NCI-H1694 (cell line): ENCODE measurements around the gene PSMD5.

ENCODE experiments used
- DNase-seq: peaks from one replicate; lab custom pipeline; 2025; lab: John Stamatoyannopoulos, UW

PSMD5 gene

DNA sequence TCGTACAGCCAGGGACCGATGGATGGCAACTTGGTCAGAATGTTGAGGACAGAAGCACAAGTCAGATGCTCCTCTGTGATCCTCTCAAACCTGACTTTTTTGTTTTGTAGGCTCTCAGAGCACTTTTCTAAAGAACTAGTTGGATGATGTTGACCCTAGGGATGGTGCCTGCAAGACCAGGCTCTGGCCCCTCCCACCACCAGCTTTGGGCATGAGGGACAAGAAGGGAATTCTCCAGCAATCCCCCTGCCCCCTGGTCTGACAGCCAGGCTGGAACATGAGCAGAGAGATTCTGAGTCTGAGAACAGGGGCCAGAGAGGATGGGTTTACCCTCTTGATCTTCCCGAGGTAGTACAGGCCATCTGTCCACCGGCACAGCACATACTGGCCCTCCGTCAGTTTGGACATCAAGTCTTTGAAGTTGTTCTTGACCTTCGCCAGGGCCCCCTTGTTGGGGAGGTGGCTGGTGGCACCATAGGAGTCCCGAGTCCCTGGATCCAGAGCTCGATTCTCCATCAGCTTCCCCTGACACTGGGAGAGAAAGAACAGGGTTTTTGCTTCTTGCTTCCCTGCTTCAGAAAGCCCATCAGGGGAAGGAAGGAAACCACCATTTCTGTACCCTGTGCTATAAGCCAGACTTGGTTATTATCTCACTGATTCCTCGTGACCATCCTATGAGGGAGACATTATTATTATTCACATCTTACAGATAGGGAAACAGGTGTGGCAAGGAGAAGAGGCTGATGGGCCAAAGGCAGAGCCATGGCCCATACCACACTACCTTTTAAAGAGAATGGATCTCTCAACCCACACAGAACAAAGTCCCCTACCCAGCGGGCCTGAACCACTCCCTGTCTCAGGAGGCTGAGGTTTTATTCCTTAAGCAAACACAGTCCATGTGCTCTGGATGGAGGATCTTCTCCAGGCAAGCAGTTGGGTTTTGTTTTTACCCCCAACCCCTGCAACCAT lies 31.8 kb upstream of the PSMD5 start:
- no peak for DNase-seq

DNA sequence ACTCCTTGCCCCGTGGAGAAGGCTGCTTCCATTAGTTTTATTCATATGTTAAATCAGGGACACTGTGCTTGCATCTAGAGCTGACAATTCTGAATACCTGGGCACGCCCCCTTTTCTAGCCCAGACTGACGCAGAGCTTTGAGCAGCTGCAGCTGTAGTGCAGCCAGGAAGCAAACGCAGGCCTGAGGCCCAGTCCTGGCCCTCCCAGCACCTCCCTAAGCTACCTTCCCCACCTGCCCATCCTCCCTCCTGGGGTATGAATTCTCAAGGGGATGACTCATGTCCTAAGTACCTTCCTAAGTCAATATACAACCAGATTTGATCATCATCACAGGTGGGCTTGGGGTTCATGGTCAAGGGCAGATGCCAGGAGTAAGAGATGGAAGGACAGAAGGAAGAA lies 30.8 kb upstream of the PSMD5 start:
- DNase-seq: no peak

DNA sequence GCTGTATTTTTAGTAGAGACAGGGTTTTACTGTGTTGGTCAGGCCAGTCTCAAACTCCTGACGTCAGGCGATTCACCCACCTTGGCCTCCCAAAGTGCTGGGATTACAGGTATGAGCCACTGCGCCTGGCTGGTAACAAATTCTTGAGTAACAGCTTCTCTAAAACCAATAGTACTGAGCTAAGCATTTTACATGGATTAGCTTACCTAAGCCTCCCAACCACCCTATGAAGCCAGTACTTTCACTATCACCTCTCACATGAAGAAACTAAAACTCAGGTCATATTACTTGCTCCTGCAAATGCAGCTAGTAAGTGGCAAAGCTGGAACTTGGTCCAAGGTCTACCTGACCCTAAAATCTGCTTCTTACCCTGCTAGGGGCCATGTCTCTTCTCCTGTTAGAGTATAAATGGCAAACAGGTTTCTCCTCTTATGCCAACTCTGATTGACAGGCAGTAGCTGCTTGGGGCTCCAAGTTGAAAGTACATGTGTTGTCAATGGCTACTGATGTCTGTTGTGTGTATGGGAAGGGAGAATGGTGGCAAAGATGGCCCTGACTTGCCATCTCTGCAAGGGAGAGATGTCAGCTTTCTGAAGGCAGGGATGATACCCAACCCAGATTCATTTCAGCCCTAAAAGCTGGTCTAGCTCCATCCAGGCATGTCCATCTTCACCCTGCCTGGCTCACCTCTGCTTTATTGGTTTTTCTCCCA lies 30.2 kb upstream of the PSMD5 start:
- DNase-seq: no peak

DNA sequence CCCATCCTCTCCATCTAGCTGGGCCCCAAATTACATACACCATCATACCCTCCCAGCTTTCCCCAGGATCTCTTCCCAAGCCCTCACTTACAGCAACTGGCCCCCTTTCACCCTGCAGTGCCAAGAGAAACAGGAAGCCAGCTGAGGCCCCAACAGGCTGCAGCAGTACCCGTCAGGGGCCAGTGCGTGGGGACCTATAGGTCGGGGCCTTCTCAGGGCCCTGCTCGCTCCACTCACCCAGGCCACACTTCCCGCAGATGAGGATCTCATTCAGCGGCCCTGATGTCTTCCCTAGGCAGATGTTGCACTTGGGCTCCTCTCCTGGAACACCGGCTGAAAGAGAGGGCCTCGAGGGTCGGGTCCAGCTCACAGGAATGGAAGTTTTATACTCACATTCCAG lies 27.5 kb upstream of the PSMD5 start:
- no peak for DNase-seq

DNA sequence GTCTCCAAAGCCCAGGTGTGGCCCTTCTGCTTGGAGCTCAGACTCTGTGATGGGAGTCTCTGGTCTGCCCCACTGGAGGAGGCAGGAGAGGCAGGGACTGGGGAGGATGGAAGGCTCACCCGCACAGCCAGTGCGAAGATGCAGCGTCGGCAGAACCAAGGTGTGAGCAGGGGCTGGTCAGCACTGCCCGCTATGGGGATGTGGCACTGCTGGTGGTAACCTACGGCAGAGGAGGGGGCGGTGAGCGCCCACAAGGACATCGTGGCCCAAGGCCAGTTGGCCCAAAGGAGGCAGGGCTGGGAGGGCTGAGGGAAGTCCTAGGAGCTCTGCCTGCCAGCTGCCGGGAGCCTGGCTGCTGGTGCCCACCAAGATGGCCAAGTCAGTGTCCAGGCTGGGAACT lies 27.0 kb upstream of the PSMD5 start:
- no peak for DNase-seq

DNA sequence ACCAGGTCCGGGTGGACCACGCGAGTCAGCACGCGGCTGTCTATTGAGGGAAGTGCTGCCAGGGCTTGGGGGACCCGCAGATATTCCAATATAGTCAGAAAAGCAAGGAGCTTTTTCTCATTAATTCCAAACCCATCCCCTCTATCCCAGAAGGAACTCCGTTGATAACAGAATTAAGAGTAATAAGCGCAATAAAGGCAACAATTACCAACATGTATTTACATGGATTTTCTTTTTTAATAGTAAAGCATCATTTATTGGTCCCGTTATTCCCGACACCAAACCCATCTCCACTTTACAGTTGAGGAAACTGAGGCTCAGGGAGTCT lies 26.6 kb upstream of the PSMD5 start:
- no peak for DNase-seq

DNA sequence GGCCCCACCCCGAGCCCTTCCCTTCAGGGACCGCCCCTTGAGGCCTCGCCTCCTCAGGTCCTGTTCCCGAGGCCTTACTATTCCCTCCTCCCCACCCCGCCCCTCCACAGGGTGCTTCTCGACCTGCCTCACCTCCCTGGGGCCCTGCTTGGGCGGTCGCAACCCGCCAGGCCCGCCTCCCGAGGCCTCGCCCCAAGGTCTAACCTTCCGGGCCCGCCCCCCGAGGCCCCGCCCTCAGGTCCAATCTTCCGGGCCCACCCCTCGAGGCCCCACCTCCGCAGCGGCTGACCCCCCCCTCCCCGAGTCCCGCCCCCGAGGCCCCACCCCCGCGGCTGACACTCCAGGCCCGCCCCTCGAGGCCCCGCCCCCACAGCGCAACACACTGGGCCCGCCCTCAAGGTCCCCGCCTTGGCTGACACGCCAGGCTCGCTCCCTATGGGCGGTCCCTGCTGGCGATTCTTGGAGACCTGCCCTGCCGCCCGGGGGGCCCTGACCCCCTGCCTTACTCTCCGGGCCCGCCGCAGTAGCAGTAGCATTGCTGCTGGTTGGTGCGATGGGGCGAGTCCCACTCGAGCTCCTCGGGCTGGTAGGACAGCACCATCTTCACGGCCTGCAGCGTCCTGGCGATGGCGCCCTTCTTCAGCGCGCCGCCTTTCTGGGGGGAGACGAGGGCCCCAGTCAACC lies 26.1 kb upstream of the PSMD5 start:
- no peak for DNase-seq

DNA sequence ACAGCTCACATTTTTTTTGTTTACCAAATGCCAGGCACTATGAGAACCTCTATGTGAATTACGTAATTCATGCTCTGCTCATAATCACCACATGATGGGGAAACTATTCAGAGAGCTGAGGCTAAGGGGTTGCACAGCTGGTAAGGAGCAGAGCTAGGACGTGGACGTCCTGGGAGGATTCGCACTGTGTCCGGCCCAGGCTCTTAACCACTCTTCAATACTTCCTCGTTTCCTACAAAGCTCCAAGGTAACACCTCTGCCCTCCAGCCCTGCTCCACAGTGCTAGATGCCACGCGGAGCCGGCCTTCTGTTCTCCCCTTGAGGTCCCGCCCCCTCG lies 25.6 kb upstream of the PSMD5 start:
- no peak for DNase-seq

DNA sequence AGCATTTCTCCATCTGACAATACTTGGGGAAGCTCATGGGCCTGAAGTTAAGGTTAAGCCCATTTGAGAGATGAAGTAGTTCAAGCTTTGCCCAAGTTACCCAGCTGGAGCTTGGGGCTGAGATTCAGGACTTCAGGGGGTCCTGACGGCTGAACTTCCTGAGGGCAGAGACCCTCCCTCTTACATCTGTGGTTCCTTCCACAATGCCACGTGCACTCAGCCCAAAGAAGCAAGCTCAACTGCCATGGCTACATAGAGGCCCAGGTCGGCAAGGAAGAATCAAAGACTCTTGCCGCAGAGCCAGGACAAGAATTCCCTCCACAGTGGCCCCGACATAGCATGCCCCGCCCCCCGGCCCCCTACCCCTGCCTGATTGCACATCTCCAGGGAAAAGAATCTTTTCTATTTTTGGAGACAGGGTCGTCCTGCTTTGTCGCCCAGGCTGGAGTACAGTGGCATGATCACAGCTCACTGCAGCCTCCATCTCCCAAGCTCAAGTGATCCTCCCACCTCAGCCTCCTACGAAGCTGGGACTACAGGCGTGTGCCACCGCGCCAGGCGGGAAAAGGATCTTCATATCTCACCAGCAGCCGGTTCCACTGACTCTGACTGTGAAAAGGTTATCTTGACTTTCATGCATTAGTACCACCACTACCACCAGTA lies 25.1 kb upstream of the PSMD5 start:
- DNase-seq: no peak

DNA sequence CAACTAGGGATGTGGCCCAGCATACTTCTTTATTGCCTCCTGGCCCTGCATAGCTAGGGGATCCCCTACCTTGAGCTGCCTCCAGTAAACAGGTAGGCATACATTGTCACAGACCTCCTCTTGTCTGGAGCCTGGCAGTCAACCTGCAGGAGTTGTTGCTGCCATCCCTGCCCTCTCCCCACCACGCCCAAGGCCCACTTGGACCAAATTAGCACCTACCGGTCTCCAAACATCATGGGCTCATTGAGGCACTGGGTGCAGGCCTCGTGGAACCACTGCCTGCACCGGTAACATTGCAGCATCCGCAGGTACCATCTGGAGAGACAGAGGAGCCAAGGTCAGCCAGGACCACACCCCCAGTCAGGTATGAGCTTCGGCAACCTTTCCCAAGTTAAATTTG lies 23.9 kb upstream of the PSMD5 start:
- DNase-seq: no peak

DNA sequence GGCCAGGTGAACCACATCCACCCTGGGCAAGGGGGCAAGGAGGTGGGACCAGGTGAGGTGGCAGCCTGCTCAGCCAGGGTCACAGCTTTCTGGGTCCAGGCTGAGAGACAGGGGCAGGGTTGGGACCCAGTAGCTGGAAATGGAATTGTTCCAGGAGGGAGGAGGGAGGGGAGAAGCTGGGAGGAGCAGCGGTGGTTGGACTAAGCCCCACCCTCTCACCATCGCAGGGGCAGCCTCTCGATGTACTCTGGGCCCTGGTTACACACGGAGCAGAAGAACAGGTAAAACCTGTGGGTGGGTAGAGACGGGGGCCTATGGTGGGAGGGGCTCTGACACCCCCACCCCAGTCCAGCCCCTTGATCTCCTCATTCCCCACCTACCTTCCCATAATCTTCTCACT lies 23.1 kb upstream of the PSMD5 start:
- DNase-seq: no peak

DNA sequence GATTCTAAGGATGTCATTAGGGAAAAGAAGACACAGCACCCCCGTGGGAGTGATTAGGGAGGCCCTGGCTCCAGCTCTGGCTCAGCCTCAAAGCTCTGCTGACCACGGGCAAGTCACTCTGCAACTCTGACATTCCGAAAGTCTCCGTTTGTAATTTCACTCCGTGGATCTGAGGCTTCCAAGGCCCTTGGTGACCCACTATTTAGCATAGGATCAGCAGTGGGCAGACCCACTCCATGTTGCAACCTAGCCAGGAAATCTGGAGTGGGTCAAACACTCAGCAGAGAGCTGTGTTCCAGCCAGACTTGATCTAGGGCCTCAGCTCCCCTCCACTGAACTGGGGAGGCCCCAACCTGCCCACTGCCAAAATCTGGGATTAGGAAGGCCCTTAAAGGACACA lies 22.5 kb upstream of the PSMD5 start:
- no peak for DNase-seq

DNA sequence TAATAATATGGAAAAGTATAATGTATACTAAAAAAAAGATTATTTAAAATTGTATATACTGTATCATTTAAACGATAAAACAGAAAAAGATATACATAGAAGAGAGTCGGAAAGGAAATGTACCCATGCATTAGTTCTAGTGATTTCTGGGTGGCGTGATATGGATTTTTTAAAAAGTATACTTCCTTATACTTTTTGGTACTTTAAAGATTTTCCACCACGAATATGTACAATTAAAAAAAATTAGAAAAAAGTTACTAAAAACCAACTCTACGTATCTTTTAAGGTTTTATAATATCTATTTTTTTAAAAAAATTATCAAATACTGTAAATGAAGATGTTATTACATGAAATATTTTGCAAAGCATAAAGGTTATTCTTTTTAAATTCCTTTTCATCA lies 22.0 kb upstream of the PSMD5 start:
- DNase-seq: no peak

DNA sequence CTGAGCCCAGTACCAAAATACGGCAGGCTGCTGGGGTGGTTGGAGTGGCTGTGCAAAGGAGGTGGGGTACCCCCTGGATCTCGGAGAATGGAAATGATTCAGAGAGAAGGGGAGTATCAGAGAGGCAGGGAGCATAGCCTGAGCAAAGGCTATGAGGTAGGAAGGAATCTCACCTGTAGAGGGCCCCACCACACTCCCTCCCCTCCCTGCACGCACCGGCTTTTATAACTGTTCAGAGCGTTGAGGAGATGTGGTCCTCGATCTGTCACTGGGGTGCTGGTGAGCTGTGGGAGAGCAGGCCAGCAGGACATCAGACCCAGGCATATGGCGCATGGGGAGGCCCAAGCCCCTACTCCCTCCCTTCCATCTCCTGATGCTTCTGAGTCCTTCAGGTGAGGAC lies 21.1 kb upstream of the PSMD5 start:
- DNase-seq: no peak

DNA sequence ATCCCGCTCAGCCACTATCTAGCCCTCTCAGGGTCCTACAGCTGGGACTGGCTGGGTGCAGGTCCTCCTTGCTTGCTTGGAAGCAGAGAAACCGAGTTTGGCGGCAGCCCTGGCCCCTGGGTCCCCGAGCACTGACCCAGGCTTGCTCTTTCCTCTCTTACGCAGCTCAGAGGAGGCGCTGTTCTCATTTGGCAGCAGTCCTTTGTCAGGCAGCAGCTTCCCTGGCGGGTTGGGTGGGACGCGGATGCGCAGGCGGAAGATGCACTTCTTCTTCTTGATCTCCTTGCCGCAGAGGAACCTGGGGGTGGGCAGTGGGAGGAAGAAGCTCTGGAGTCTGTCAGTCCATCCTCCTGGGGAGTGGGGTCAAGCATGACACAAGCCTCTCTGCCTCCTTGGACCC lies 19.7 kb upstream of the PSMD5 start:
- DNase-seq: no peak

DNA sequence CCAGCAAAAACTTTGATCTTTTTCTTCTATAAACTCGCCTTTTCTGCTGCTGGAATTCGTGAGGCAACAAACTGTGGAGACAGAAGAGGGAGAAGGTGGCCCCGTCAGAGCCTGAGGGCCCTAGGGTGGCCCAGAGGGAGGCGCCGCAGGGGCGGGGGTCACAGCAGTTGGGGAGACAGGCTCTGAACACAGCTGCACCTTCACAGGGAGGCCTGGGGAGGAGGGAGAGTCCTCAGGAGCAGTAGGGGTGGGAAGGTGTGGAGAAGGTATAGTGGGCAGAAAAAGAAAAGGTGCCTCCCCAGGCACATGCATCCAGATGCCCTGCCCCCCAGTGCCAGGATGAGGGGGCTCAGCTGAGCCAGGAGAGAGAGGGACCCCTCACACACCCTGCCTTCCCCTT lies 19.2 kb upstream of the PSMD5 start:
- DNase-seq: no peak

DNA sequence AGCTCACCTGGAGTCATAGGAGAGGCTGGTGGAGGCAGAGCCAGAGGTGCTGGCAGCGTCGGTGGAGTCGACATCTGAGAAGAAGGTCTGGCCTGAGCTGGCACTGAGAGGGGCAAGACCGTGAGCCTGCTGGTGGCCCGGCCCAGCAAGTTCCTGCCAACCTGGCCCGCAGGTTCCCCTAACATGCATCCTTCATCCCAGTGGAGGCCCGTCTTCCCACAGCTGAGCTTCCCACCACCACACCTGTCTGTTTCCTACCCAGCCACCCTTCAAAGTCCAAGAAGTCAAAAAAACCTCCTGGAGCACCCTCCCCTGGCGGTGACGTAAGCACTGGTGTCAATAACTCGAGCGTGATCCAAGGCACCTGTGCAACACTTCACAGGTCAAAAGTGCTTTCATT lies 17.4 kb upstream of the PSMD5 start:
- no peak for DNase-seq

DNA sequence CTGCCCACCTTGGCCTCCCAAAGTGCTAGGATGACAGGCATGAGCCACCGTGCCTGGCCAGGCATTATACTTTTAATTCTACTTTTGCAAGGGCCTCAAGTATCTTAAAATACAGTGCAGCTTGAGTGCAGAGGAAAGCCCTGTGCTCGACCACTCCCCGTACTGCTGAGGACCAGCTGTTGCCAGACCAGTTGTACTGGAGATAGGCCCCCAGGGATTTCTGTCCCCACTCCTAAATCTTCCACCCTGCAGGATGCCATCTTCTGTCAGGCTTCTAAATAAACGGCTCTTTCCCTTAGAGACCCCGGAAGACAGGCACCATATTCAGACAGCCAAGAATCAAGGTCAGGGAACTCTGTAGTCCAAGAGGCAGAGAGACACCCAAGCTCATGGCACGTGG lies 16.6 kb upstream of the PSMD5 start:
- DNase-seq: no peak

DNA sequence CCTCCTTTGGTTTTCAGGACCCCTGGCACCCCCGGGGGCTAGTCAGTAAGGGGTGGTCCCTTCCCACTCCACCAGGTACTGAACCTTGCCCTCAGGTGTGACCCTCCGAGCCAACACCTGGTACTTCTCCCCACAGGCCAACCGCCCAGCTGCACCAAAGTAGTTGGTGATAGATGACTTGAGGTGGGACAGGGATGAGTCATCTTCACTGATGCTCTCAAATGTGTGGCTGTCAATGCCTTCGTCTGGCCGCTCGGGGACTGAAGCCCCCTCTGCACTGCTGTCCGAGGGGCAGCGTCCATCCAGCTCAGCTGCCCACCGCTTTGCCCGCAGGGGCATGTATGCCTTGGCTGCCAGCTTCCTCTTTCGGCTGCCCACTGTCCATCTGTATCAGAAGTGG lies 15.2 kb upstream of the PSMD5 start:
- no peak for DNase-seq

DNA sequence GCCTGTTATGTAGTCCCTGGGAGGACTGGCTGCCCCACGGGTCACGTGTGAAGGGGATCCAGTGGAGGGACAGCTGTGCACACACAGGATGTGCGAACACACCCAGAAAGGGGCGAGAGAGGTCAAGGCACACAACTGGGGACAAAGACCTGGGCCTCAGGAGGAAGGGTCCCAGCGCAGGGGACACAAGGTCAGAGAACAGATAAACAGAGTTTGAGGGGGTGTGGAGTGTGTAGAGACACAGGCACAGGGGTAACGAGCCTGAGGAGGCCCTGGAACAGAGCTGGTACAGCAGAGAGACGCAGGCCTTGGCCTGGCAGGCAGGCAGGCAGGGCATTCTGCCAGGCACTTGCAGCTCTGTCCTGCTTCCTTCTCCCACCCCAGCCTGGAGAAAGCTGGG lies 14.8 kb upstream of the PSMD5 start:
- DNase-seq: no peak

DNA sequence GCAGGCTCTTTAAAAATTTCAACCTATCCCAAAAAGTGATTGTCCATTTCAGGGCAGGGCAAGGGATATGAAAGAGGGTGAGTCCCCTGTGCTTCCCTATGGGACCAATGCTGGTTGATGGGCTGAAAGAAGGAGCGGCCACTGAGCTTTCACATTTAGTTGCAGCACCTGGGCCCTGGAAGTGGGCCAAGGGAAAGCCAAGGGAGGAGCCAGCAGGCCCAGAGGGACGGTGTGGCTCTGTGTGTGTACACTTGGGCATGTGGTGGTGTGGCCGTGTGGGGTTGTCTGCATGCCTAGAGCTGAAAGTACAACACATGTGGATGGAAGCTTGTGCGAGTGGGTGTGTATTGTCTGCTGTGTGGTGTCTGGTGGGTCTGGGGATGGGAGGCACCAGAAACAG lies 14.0 kb upstream of the PSMD5 start:
- peak; percentile 59 for DNase-seq

DNA sequence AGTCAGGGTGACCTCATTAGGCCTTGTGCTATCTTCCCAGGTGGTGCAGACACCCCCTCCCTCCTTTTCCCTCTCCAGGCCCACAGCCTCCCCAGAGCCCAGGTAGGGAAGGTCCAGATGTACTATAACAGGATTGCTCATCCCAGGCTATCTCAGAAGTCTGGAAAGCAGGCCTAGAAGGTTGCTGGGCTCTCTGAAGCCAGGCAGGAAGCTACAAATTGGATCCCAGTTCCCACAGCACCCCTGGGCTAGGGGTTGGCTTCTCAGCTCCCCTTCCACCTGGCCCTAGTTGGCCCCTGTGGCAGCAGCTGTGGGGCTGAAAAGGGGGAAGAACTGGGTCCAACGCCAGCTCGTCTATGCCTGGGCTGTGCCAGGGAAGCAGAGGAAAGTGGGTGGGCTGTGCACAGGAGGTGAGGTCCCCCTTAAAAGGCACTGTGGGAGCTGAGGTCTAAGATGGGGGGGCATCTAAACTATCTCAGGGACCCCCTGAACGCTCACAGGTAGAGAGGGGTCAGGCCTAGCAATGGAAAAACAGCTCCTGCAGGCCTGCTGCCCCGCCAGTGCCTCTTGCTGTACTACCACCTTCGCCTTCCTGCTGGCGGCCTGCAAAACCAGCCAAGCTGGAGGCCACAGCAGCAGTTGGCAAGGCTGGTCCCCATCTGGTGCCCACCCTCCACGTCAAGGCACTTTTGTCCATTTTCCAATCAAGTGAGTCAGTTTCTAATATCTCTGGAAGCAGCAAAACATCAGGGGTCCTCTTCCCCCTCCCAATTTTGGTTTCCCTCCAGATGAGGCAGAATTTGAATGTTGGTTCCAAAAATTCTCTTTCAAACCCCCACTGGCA lies 13.3 kb upstream of the PSMD5 start:
- DNase-seq: peak; percentile 73
